Measurements from ENCODE around the gene DCC. TPM values are rescaled to one million over a fixed set of nuclear protein-coding genes. Genes with fewer than 3 reads are reported as not detected.

The DCC gene
- total and polyA plus RNA-seq, 10 donors: 0.03 to 9.2 (median 0.91) TPM; not detected in 1

DNA sequence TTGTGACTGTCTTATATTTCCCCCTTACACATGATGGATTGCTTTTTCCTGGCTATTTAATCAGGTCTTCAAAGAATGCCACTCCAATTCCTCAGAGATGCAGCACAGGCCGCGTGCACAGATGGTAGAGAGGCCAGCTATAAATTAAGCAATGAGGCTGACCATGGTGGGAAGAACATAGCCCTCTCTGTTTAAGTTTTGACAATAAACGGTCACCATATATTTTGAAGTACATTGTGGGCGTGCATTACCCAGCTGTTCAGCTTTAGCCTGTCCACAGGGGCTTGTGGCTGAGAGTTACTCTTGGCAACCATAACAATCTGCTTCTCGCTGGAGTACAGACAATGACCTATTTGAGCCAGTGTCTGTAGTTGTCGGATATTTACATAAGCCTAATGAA lies 730.8 kb downstream of the DCC start:
- H3K4me3 ChIP-seq: no peak overlapping the region
- no peak overlapping the region for H3K27ac ChIP-seq
- DNase-seq: no peak
- no peaks in the 10 kb centered on the region for H3K9me3 ChIP-seq
- 55 to 70% (median 62%) methylated on average over 6 of the region's 6 CpGs for WGBS, 5 donors
- no peaks in the 10 kb centered on the region for H3K27me3 ChIP-seq (replicated peaks in 1 of 7)
- H3K4me1 ChIP-seq: no peaks in the 10 kb centered on the region
- H3K36me3 ChIP-seq: no peaks in the 10 kb centered on the region
- no peak for TF ChIP-seq POLR2A (IDR thresholded peaks at IDR 0.05)
- TF ChIP-seq POLR2AphosphoS5 (IDR thresholded peaks at IDR 0.05): no peak
- no peak for TF ChIP-seq CTCF (IDR thresholded peaks at IDR 0.05 in 8 of 11, conservative IDR thresholded peaks at IDR 0.05 in 3 of 11)
- intact Hi-C loops (cut with DNase I; ENCODE audit: low total_unique reads): no loop called here

DNA sequence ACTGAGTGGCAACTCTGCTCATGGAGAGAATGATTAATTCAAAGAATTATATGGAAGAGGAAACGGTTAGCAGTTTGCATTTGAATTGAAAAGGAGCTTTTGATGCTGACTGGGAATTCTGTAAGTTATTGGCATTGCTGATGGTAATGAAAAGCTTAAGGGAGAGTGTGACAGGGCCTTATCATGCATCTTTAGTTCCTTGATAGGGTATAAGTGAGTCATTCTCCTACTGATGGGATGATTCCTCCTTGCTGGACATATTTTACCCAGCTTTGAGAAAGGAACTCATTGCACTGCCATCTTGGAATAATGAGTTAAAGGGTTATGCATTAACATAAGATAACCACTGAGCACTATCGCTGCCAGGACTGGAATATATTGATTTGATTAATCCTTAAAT lies 740.7 kb downstream of the DCC start:
- WGBS, 5 donors: 61 to 74% (median 70%) methylated on average over 2 of the region's 2 CpGs
- no peaks in the 10 kb centered on the region for H3K36me3 ChIP-seq
- no peak overlapping the region for H3K27ac ChIP-seq
- TF ChIP-seq CTCF (IDR thresholded peaks at IDR 0.05 in 8 of 11, conservative IDR thresholded peaks at IDR 0.05 in 3 of 11) (no peak), POLR2A (IDR thresholded peaks at IDR 0.05) (no peak), POLR2AphosphoS5 (IDR thresholded peaks at IDR 0.05) (no peak)
- DNase-seq: no peak
- H3K4me3 ChIP-seq: no peak overlapping the region
- no peaks in the 10 kb centered on the region for H3K4me1 ChIP-seq
- H3K27me3 ChIP-seq (replicated peaks in 1 of 7): no peaks in the 10 kb centered on the region
- intact Hi-C loops (cut with DNase I; ENCODE audit: low total_unique reads): no loop called here
- peaks cover 0 to 2% (median 0%) of the 10 kb centered on the region in 8 donors for H3K9me3 ChIP-seq

DNA sequence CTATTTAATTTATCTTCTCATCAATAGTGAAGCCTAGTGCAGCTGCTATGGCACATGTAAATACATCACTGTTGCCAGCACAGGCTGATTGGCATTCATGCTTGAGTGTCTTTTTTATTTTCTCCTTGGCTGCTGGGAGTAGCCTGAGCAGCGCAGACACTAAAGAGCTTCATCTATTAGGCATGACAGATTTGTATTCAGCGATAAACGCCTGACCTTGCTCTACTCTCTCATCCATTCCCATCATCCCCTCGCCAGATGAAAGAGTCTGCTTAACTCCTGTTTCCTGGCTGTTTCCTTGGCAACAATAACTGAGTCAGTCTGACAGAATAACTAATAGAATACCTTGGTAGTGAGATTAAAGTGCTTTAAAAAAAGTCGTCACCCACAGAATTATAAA lies 753.6 kb downstream of the DCC start:
- H3K36me3 ChIP-seq: no peaks in the 10 kb centered on the region
- H3K4me3 ChIP-seq: no peak overlapping the region
- 58 to 72% (median 62%) methylated on average over 5 of the region's 5 CpGs for WGBS, 5 donors
- intact Hi-C loops (cut with DNase I; ENCODE audit: low total_unique reads): no loop called here
- no peak for TF ChIP-seq POLR2AphosphoS5 (IDR thresholded peaks at IDR 0.05)
- TF ChIP-seq POLR2A (IDR thresholded peaks at IDR 0.05): no peak
- TF ChIP-seq CTCF (IDR thresholded peaks at IDR 0.05 in 8 of 11, conservative IDR thresholded peaks at IDR 0.05 in 3 of 11): no peak
- no peaks in the 10 kb centered on the region for H3K4me1 ChIP-seq
- peaks cover 0 to 20% (median 0%) of the 10 kb centered on the region in 8 donors for H3K9me3 ChIP-seq
- no peaks in the 10 kb centered on the region for H3K27me3 ChIP-seq (replicated peaks in 1 of 7)
- DNase-seq: no peak
- no peak overlapping the region for H3K27ac ChIP-seq

DNA sequence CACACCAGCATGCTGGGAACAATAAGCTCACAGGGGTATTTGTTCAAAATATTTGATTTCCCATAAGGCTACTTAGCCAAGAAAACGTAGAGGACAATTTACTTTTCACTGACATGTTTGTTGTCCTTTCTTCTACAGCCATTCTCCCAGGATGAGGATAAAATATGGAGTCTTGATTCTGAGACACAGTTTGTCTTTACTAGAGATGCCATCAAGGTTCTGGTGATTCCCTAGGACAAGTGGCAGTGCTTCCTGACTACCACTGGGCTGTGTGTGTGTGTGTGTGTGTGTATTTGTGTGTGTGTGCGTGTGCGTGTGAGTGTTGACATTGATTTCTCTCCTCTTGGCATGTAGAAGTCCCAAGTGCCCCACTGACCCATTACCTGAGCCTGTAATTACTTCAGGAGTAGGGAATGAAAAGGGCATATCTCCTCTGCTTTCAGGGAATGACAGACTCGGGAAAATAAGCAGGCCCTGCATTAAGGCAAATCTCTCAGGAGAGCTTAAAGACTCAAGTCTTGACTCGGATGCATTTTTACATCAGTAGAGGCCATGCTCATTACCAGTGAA lies 761.6 kb downstream of the DCC start:
- no peak overlapping the region for H3K27ac ChIP-seq
- intact Hi-C loops (cut with DNase I; ENCODE audit: low total_unique reads): no loop called here
- 65 to 87% (median 74%) methylated on average over 5 of the region's 5 CpGs for WGBS, 5 donors
- no peak for DNase-seq
- no peaks in the 10 kb centered on the region for H3K36me3 ChIP-seq
- TF ChIP-seq CTCF (IDR thresholded peaks at IDR 0.05 in 8 of 11, conservative IDR thresholded peaks at IDR 0.05 in 3 of 11) (no peak), POLR2A (IDR thresholded peaks at IDR 0.05) (no peak), POLR2AphosphoS5 (IDR thresholded peaks at IDR 0.05) (no peak)
- peaks cover 0 to 12% (median 2%) of the 10 kb centered on the region in 8 donors for H3K9me3 ChIP-seq
- no peaks in the 10 kb centered on the region for H3K27me3 ChIP-seq (replicated peaks in 1 of 7)
- H3K4me3 ChIP-seq: no peak overlapping the region
- H3K4me1 ChIP-seq: no peaks in the 10 kb centered on the region

Data from spleen (tissue), 11 donors.